ENCODE data around the gene CEP120.

Gene CEP120

GRCh38 chr5:123427281-123427680 lies 4.1 kb upstream of the CEP120 start:
- H3K4me3 ChIP-seq (ENCODE audit: low read depth, low read length) = no peak overlapping the region

GRCh38 chr5:123425431-123425830 lies 2.2 kb upstream of the CEP120 start:
- no peaks in the 10 kb centered on the region for H3K9me3 ChIP-seq (ENCODE audit: severe bottlenecking)
- no peak for DNase-seq
- no peak overlapping the region for H3K4me3 ChIP-seq (ENCODE audit: low read depth, low read length)
- H3K36me3 ChIP-seq = no peaks in the 10 kb centered on the region
- H3K27me3 ChIP-seq (ENCODE audit: insufficient read depth, low read depth, severe bottlenecking) = no peaks in the 10 kb centered on the region
- TF ChIP-seq CTCF (IDR thresholded peaks at IDR 0.05; ENCODE audit: low read depth, low read length) = no peak
- no peak overlapping the region for H3K27ac ChIP-seq

More at GRCh38 chr5:123427281-123427680, 4.1 kb upstream of the CEP120 start:
- Histone ChIP-seq H3K27ac (no peak overlapping the region), H3K9me3 (ENCODE audit: severe bottlenecking) (no peaks in the 10 kb centered on the region), H3K27me3 (ENCODE audit: insufficient read depth, low read depth, severe bottlenecking) (no peaks in the 10 kb centered on the region), H3K36me3 (no peaks in the 10 kb centered on the region)
- TF ChIP-seq CTCF (IDR thresholded peaks at IDR 0.05; ENCODE audit: low read depth, low read length) = no peak
- DNase-seq = no peak

GRCh38 chr5:123422433-123423277 lies 548 bp downstream of the CEP120 start:
- DNase-seq = peak; percentile 26
- Histone ChIP-seq H3K36me3 (no peaks in the 10 kb centered on the region; the same call in 1 of the 2 replicates), H3K9me3 (ENCODE audit: severe bottlenecking) (no peaks in the 10 kb centered on the region), H3K4me3 (ENCODE audit: low read depth, low read length) (peak overlapping the region; percentile 95), H3K27ac (peak overlapping the region; percentile 74), H3K27me3 (ENCODE audit: insufficient read depth, low read depth, severe bottlenecking) (no peaks in the 10 kb centered on the region)
- TF ChIP-seq CTCF (IDR thresholded peaks at IDR 0.05; ENCODE audit: low read depth, low read length) = no peak

GRCh38 chr5:123421773-123422172 lies 1.4 kb downstream of the CEP120 start:
- H3K4me3 ChIP-seq (ENCODE audit: low read depth, low read length) = no peak overlapping the region; the same call in 1 of the 2 replicates
- no peak for TF ChIP-seq CTCF (IDR thresholded peaks at IDR 0.05; ENCODE audit: low read depth, low read length)

GRCh38 chr5:123414974-123415373 lies 8.2 kb downstream of the CEP120 start:
- Histone ChIP-seq H3K4me3 (ENCODE audit: low read depth, low read length) (no peak overlapping the region), H3K36me3 (peaks cover 29% of the 10 kb centered on the region), H3K9me3 (ENCODE audit: severe bottlenecking) (no peaks in the 10 kb centered on the region), H3K27ac (no peak overlapping the region), H3K27me3 (ENCODE audit: insufficient read depth, low read depth, severe bottlenecking) (no peaks in the 10 kb centered on the region)
- no peak for TF ChIP-seq CTCF (IDR thresholded peaks at IDR 0.05; ENCODE audit: low read depth, low read length)
- DNase-seq = no peak

More at GRCh38 chr5:123421773-123422172, 1.4 kb downstream of the CEP120 start:
- H3K27me3 ChIP-seq (ENCODE audit: insufficient read depth, low read depth, severe bottlenecking) = no peaks in the 10 kb centered on the region
- H3K9me3 ChIP-seq (ENCODE audit: severe bottlenecking) = no peaks in the 10 kb centered on the region
- no peak overlapping the region for H3K27ac ChIP-seq
- H3K36me3 ChIP-seq = peaks cover 3% of the 10 kb centered on the region; the same call in 1 of the 2 replicates
- no peak for DNase-seq

All from WERI-Rb-1 (cell line).